Sciatic nerve (tissue), 2 donors: ENCODE data around the gene ERN1. TPM values are rescaled to one million over a fixed set of nuclear protein-coding genes. Genes with fewer than 3 reads are reported as not detected.

Source experiments
- ATAC-seq: fragments of 200-7000 bp; cut with Tn5 transposase; one replicate; pipeline ENCODE4 v1.9.1; 2020; ENCODE audit warnings: mild to moderate bottlenecking, moderate library complexity
- DNase-seq: peaks from one replicate; pipeline ENCODE4 v3.0.0-alpha.2; 2020; ENCODE audit warnings: low spot score
- intact Hi-C: fragments of 100-400 bp; cut with DNase I; formaldehyde crosslinking; loops from one replicate; pipeline ENCODE4 v1.14.2; 2022
- total RNA-seq: library from RNA; stranded (reverse); fragmentation: NEBNext Ultra II Directional; extraction: Animal tissue kit (Norgen Biotek cat#: 25700); gene quantifications from one replicate; pipeline ENCODE4 v1.2.1, GENCODE V29; 2021
- donor health status: DM: no; HTN: no; CAD: no.
- donor health status: DM: no; HTN: no; CAD: no.

The ERN1 gene
- total RNA-seq, 1 donor from 2014 or later: 22.2 TPM

- no peak for DNase-seq
Observed at GRCh38 chr17:63989622-63990345, 140.2 kb downstream of the ERN1 start.

More at GRCh38 chr17:63989622-63990345, 140.2 kb downstream of the ERN1 start:
- intact Hi-C loops: no loop called here
- ATAC-seq: no peak

Other genes with a start within 250 kb of the ERN1 start
- gene GH2, start 248.2 kb downstream of the ERN1 start, total RNA-seq: not detected
- gene CSH1, start 233.6 kb downstream of the ERN1 start, total RNA-seq: not detected
- not detected for gene CSHL1, start 218.9 kb downstream of the ERN1 start, total RNA-seq
- not detected for gene GH1, start 211.3 kb downstream of the ERN1 start, total RNA-seq
- 5.3 TPM for gene CD79B, start 197.8 kb downstream of the ERN1 start, total RNA-seq
- gene SCN4A, start 157.2 kb downstream of the ERN1 start, total RNA-seq: 3.5 TPM
- gene PRR29, start 131.8 kb downstream of the ERN1 start, total RNA-seq: 1.0 TPM
- 38.2 TPM for gene ICAM2, start 109.5 kb downstream of the ERN1 start, total RNA-seq
- 39.5 TPM for gene TEX2, start 133.1 kb upstream of the ERN1 start, total RNA-seq